ENCODE measurements around the gene FSTL5.

FSTL5 gene

DNA sequence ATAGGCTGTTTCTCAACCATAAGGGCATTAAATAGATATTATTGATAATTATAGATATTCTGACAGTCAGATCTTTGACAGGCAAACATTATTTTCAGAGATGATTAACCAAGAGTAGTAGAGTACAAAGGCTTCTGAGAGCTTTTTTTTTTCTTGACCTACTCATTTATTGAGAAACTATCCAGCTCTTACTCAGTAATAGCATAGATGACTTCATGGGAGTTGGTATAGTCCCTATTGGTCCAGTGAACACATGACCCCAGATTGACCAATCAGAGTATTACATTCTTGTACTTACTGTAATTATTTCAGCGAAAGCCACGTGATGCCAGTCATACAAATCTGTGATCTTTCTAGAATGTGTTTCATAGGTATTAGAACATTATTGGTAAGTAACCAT, 508.7 kb downstream of the FSTL5 start:
- H3K36me3 ChIP-seq (ENCODE audit: control insufficient read depth, insufficient read depth, low read length), result no peaks in the 10 kb centered on the region
- H3K4me1 ChIP-seq (ENCODE audit: control insufficient read depth, insufficient read depth, low read length), result no peaks in the 10 kb centered on the region
- H3K9me3 ChIP-seq (ENCODE audit: control insufficient read depth, low read length), result no peaks in the 10 kb centered on the region
- no peak overlapping the region for H3K9ac ChIP-seq (ENCODE audit: low read length)
- no peaks in the 10 kb centered on the region for H3K27me3 ChIP-seq (ENCODE audit: control insufficient read depth, insufficient read depth, low read length)
- no peak overlapping the region for H3K4me3 ChIP-seq (ENCODE audit: low read length)

- Histone ChIP-seq H3K36me3 (ENCODE audit: control insufficient read depth, insufficient read depth, low read length) (no peaks in the 10 kb centered on the region), H3K9ac (ENCODE audit: low read length) (no peak overlapping the region), H3K9me3 (ENCODE audit: control insufficient read depth, low read length) (no peaks in the 10 kb centered on the region), H3K4me1 (ENCODE audit: control insufficient read depth, insufficient read depth, low read length) (no peaks in the 10 kb centered on the region), H3K27me3 (ENCODE audit: control insufficient read depth, insufficient read depth, low read length) (no peaks in the 10 kb centered on the region), H3K4me3 (ENCODE audit: low read length) (no peak overlapping the region)
These were observed 510.1 kb downstream of the FSTL5 start for GRCh38 chr4:161653697-161654096.

DNA sequence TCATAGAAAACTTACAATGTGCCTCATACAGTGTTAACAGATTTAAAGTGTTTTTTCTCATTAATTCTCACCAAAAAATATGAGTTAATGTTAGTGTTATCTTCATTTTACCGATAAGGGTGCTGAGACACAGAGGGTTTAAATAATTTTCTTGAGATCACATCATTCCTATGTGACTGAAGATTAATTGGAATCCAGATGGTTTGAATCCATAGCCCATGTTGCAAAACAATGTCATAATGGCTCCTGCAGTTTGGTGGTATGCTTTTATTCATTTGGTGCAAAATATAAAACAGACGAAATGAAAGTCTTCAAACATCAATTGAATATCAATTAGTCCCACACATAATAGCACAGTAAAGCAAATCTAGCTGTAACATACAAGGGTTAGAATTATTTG, 512.2 kb downstream of the FSTL5 start:
- Histone ChIP-seq H3K36me3 (ENCODE audit: control insufficient read depth, insufficient read depth, low read length) (no peaks in the 10 kb centered on the region), H3K9me3 (ENCODE audit: control insufficient read depth, low read length) (no peaks in the 10 kb centered on the region), H3K4me1 (ENCODE audit: control insufficient read depth, insufficient read depth, low read length) (no peaks in the 10 kb centered on the region), H3K4me3 (ENCODE audit: low read length) (no peak overlapping the region), H3K9ac (ENCODE audit: low read length) (no peak overlapping the region), H3K27me3 (ENCODE audit: control insufficient read depth, insufficient read depth, low read length) (no peaks in the 10 kb centered on the region)

DNA sequence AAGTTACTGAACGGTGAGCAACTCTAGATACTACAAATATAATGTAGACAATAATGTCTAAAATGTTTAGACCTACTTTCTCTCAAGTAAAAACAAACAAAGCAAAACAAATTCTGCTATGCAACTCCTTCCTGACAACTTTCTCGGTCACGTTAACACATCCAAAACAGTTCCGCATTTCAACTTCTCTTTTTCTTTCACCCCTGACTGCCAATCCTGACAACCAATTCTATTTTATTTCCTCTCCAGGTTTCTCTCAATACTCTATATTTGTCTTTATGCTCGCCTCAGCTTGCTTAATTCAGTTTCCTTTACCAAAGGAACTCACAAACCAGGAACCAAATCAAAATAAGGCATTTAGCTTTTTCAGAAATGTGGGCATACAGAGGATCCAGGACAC, 513.0 kb downstream of the FSTL5 start:
- Histone ChIP-seq H3K36me3 (ENCODE audit: control insufficient read depth, insufficient read depth, low read length) (no peaks in the 10 kb centered on the region), H3K4me3 (ENCODE audit: low read length) (no peak overlapping the region), H3K4me1 (ENCODE audit: control insufficient read depth, insufficient read depth, low read length) (no peaks in the 10 kb centered on the region), H3K9me3 (ENCODE audit: control insufficient read depth, low read length) (no peaks in the 10 kb centered on the region), H3K27me3 (ENCODE audit: control insufficient read depth, insufficient read depth, low read length) (no peaks in the 10 kb centered on the region), H3K9ac (ENCODE audit: low read length) (no peak overlapping the region)

- Histone ChIP-seq H3K27me3 (ENCODE audit: control insufficient read depth, insufficient read depth, low read length) (no peaks in the 10 kb centered on the region), H3K4me1 (ENCODE audit: control insufficient read depth, insufficient read depth, low read length) (no peaks in the 10 kb centered on the region), H3K9ac (ENCODE audit: low read length) (no peak overlapping the region), H3K9me3 (ENCODE audit: control insufficient read depth, low read length) (no peaks in the 10 kb centered on the region), H3K4me3 (ENCODE audit: low read length) (no peak overlapping the region), H3K36me3 (ENCODE audit: control insufficient read depth, insufficient read depth, low read length) (no peaks in the 10 kb centered on the region)
These were observed 516.0 kb downstream of the FSTL5 start for GRCh38 chr4:161647757-161648156.

GRCh38 chr4:161642708-161643107, 521.1 kb downstream of the FSTL5 start:
- no peaks in the 10 kb centered on the region for H3K36me3 ChIP-seq (ENCODE audit: control insufficient read depth, insufficient read depth, low read length)
- no peaks in the 10 kb centered on the region for H3K9me3 ChIP-seq (ENCODE audit: control insufficient read depth, low read length)
- H3K4me1 ChIP-seq (ENCODE audit: control insufficient read depth, insufficient read depth, low read length), result no peaks in the 10 kb centered on the region
- H3K9ac ChIP-seq (ENCODE audit: low read length), result no peak overlapping the region
- H3K4me3 ChIP-seq (ENCODE audit: low read length), result no peak overlapping the region
- no peaks in the 10 kb centered on the region for H3K27me3 ChIP-seq (ENCODE audit: control insufficient read depth, insufficient read depth, low read length)

DNA sequence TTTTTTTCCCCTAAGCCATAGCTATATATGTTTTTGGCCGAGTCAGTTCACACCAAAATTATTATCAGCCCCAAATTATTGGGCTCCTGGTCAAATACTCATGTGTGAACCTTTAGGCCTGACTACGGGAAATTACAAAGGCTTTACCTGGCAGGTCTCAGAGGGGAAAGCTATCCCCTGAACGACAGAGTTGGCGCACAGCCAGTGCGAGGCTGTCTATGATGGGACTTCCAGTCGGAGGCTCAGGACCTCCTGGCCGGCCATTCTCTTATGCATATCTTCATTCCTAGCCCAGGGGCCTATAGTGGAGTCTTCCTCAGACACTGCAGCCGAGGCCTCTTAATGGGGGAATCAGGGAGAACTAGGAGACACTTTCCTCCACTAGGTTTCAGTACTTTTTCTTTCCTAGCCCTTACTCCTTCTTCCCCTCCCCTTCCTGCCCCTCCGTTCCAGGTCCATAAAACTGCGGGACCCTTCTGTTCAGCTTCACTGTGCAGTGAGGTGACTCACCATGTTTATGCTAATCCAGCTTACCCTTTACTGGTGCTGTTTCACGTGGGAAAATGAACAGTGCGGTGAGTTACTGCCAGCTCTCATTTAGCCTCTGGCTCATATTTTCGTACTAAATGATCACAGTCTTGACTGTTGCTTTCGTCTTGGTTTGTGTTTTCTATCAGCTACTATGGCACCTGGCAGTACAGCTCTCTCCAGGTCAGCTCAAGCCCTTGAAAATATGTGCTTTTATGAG, 533.9 kb downstream of the FSTL5 start:
- no peak overlapping the region for H3K4me3 ChIP-seq (ENCODE audit: low read length)

GRCh38 chr4:161604516-161605300, 559.1 kb downstream of the FSTL5 start:
- Histone ChIP-seq H3K4me1 (ENCODE audit: control insufficient read depth, insufficient read depth, low read length) (no peaks in the 10 kb centered on the region), H3K4me3 (ENCODE audit: low read length) (no peak overlapping the region), H3K9ac (ENCODE audit: low read length) (no peak overlapping the region), H3K27me3 (ENCODE audit: control insufficient read depth, insufficient read depth, low read length) (no peaks in the 10 kb centered on the region), H3K36me3 (ENCODE audit: control insufficient read depth, insufficient read depth, low read length) (no peaks in the 10 kb centered on the region), H3K9me3 (ENCODE audit: control insufficient read depth, low read length) (no peaks in the 10 kb centered on the region)

More for the DNA sequence above, 533.9 kb downstream of the FSTL5 start:
- H3K9me3 ChIP-seq (ENCODE audit: control insufficient read depth, low read length), result no peaks in the 10 kb centered on the region
- no peaks in the 10 kb centered on the region for H3K4me1 ChIP-seq (ENCODE audit: control insufficient read depth, insufficient read depth, low read length)
- H3K27me3 ChIP-seq (ENCODE audit: control insufficient read depth, insufficient read depth, low read length), result no peaks in the 10 kb centered on the region
- no peaks in the 10 kb centered on the region for H3K36me3 ChIP-seq (ENCODE audit: control insufficient read depth, insufficient read depth, low read length)
- no peak overlapping the region for H3K9ac ChIP-seq (ENCODE audit: low read length)

DNA sequence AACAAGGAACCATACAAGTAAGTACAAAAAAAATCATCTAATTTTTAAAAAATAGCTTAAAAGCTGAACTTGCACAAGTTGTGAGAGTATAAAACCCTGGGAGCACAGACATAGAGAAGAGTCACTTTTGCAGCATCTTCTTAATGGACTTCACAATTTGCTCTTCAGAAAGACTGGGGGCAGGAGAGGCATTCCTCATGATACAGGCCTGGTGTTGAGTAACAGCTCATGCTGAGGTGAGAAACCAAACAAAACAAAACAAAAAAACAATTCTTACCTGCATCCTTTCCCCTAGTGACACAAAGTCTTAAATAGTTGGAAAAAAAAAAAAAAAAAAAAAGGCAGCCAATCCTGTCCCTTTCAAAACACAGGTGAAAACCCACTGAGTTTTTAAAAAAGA, 562.8 kb downstream of the FSTL5 start:
- Histone ChIP-seq H3K36me3 (ENCODE audit: control insufficient read depth, insufficient read depth, low read length) (no peaks in the 10 kb centered on the region), H3K9ac (ENCODE audit: low read length) (no peak overlapping the region), H3K9me3 (ENCODE audit: control insufficient read depth, low read length) (no peaks in the 10 kb centered on the region), H3K27me3 (ENCODE audit: control insufficient read depth, insufficient read depth, low read length) (no peaks in the 10 kb centered on the region), H3K4me1 (ENCODE audit: control insufficient read depth, insufficient read depth, low read length) (no peaks in the 10 kb centered on the region), H3K4me3 (ENCODE audit: low read length) (no peak overlapping the region)

DNA sequence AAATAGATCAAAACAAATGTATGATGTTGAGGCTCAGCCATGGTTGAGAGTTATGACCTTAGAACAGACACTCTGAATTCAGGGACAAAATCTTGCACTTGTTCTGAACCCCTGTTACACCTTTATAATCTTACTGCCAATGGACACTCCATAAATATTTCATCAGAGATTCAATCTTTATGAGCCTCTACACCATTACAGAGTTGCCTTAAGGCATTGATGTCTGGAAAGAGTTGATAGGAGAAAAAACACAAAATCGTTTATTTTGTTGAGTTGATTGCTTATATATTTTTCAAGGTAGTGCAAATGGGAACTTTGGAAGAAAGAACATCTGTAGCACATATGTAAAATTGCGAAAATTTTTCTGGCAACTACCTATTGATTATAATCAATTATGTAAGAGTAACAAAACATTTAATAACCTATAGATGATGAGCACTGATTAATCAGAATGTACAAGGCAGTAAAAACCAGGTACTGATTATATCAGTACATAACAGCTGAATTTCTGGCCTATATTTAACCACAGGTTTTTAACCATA, 568.5 kb downstream of the FSTL5 start:
- no peaks in the 10 kb centered on the region for H3K4me1 ChIP-seq (ENCODE audit: control insufficient read depth, insufficient read depth, low read length)
- no peak overlapping the region for H3K4me3 ChIP-seq (ENCODE audit: low read length)
- no peaks in the 10 kb centered on the region for H3K36me3 ChIP-seq (ENCODE audit: control insufficient read depth, insufficient read depth, low read length)
- H3K27me3 ChIP-seq (ENCODE audit: control insufficient read depth, insufficient read depth, low read length), result no peaks in the 10 kb centered on the region
- no peak overlapping the region for H3K9ac ChIP-seq (ENCODE audit: low read length)
- H3K9me3 ChIP-seq (ENCODE audit: control insufficient read depth, low read length), result no peaks in the 10 kb centered on the region

- H3K9me3 ChIP-seq (ENCODE audit: control insufficient read depth, low read length), result no peaks in the 10 kb centered on the region
- no peaks in the 10 kb centered on the region for H3K36me3 ChIP-seq (ENCODE audit: control insufficient read depth, insufficient read depth, low read length)
- H3K9ac ChIP-seq (ENCODE audit: low read length), result no peak overlapping the region
- no peak overlapping the region for H3K4me3 ChIP-seq (ENCODE audit: low read length)
- H3K4me1 ChIP-seq (ENCODE audit: control insufficient read depth, insufficient read depth, low read length), result no peaks in the 10 kb centered on the region
- no peaks in the 10 kb centered on the region for H3K27me3 ChIP-seq (ENCODE audit: control insufficient read depth, insufficient read depth, low read length)
These were observed 578.8 kb downstream of the FSTL5 start for GRCh38 chr4:161585011-161585410.

GRCh38 chr4:161583549-161583948, 580.3 kb downstream of the FSTL5 start:
- H3K4me1 ChIP-seq (ENCODE audit: control insufficient read depth, insufficient read depth, low read length), result no peaks in the 10 kb centered on the region
- no peaks in the 10 kb centered on the region for H3K27me3 ChIP-seq (ENCODE audit: control insufficient read depth, insufficient read depth, low read length)
- H3K36me3 ChIP-seq (ENCODE audit: control insufficient read depth, insufficient read depth, low read length), result no peaks in the 10 kb centered on the region
- no peak overlapping the region for H3K4me3 ChIP-seq (ENCODE audit: low read length)
- no peak overlapping the region for H3K9ac ChIP-seq (ENCODE audit: low read length)
- no peaks in the 10 kb centered on the region for H3K9me3 ChIP-seq (ENCODE audit: control insufficient read depth, low read length)
